Ammon's horn (tissue), 1 donor: Measurements from ENCODE around the gene PANK1.
"Not testable (repeated sequence)": the region's sequence is repeated elsewhere in the genome, so short reads cannot be mapped to it uniquely, and the experiment has no call there.

ENCODE experiments used
- DNase-seq: peaks from one replicate; pipeline ENCODE4 v3.0.0-alpha.2; 2016; ENCODE audit warnings: low spot score

Gene PANK1

GRCh38 chr10:89651916-89652573, 7.0 kb upstream of the PANK1 start:
- DNase-seq, result no peak

- no peak for DNase-seq
These were observed 6.3 kb upstream of the PANK1 start for GRCh38 chr10:89651205-89651915.

- no peak for DNase-seq
These were observed 4.0 kb upstream of the PANK1 start for GRCh38 chr10:89649051-89649450.

- no peak for DNase-seq
These were observed 3.0 kb upstream of the PANK1 start for GRCh38 chr10:89648074-89648473.

GRCh38 chr10:89646889-89647657, 2.0 kb upstream of the PANK1 start:
- no peak for DNase-seq

GRCh38 chr10:89645742-89646172, 715 bp upstream of the PANK1 start:
- DNase-seq, result no peak

GRCh38 chr10:89644691-89644966, 413 bp downstream of the PANK1 start:
- no peak for DNase-seq

GRCh38 chr10:89643812-89644690, 991 bp downstream of the PANK1 start:
- peak; percentile 97 for DNase-seq

GRCh38 chr10:89643431-89643811, 1.6 kb downstream of the PANK1 start:
- DNase-seq, result no peak

- DNase-seq, result no peak
These were observed 2.8 kb downstream of the PANK1 start for GRCh38 chr10:89642193-89642592.

GRCh38 chr10:89640241-89640640, 4.8 kb downstream of the PANK1 start:
- DNase-seq, result no peak

- no peak for DNase-seq
These were observed 5.7 kb downstream of the PANK1 start for GRCh38 chr10:89639326-89639725.

- no peak for DNase-seq
These were observed 7.9 kb downstream of the PANK1 start for GRCh38 chr10:89637113-89637512.

GRCh38 chr10:89634637-89635036, 10.4 kb downstream of the PANK1 start:
- DNase-seq, result no peak

GRCh38 chr10:89633484-89633883, 11.6 kb downstream of the PANK1 start:
- no peak for DNase-seq

- DNase-seq, result no peak
These were observed 12.2 kb downstream of the PANK1 start for GRCh38 chr10:89632824-89633223.

GRCh38 chr10:89627830-89628229, 17.2 kb downstream of the PANK1 start:
- DNase-seq, result no peak

GRCh38 chr10:89625041-89625765, 19.8 kb downstream of the PANK1 start:
- DNase-seq, result no peak

- no peak for DNase-seq
These were observed 21.0 kb downstream of the PANK1 start for GRCh38 chr10:89624020-89624419.

GRCh38 chr10:89622151-89622550, 22.9 kb downstream of the PANK1 start:
- DNase-seq, result no peak

GRCh38 chr10:89621438-89621837, 23.6 kb downstream of the PANK1 start:
- DNase-seq, result no peak

- DNase-seq, result not testable (repeated sequence)
These were observed 24.7 kb downstream of the PANK1 start for GRCh38 chr10:89620296-89620695.
